Measurements from ENCODE around the gene SCYGR5.

DNA sequence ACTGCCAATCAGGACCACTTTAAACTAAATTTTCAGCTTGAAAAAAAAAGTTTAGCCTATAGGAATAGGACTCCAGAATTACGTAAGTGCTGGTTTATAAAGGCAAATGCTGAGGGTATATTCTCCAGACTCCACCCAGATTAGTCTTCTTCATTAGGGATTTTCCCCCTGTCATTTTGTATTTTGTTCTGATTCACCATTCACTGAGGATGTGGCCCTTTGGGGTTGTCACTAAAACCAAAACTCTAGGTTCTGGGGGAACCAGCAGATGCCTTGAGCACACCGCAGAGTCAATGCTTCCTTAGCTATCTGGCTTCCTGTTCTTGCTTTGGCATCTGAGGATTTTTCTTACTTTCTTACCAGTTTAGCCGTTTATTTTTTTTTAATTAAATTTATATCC is 38.8 kb upstream of the SCYGR5 start:
- TF ChIP-seq CTCF (IDR thresholded peaks at IDR 0.05 in 8 of 11, conservative IDR thresholded peaks at IDR 0.05 in 3 of 11): no peak
- TF ChIP-seq POLR2A (IDR thresholded peaks at IDR 0.05): no peak
